Measurements from ENCODE around the gene ADGRV1. TPM values are rescaled to one million over a fixed set of nuclear protein-coding genes. Genes with fewer than 3 reads are reported as not detected.

The ADGRV1 gene
- total RNA-seq, 1 donor from 2014 or later: 0.13 TPM

- no peak overlapping the region for H3K27ac Mint-ChIP-seq
- POLR2A ChIA-PET: no interaction called here
- TF ChIP-seq CTCF (IDR thresholded peaks at IDR 0.05): no peak
- DNase-seq: no peak
- no peaks in the 10 kb centered on the region for H3K4me1 Mint-ChIP-seq
- CTCF ChIA-PET: no interaction called here
- H3K9me3 Mint-ChIP-seq: no peaks in the 10 kb centered on the region
- H3K36me3 Mint-ChIP-seq (ENCODE audit: low read depth): no peaks in the 10 kb centered on the region
- no peak for ATAC-seq (ENCODE audit: low read depth)
- peaks cover 2% of the 10 kb centered on the region for H3K27me3 Mint-ChIP-seq
- no peak overlapping the region for H3K4me3 Mint-ChIP-seq
- intact Hi-C loops (cut with micrococcal nuclease): no loop called here
Measured at GRCh38 chr5:90718387-90718786, 159.8 kb downstream of the ADGRV1 start.

DNA sequence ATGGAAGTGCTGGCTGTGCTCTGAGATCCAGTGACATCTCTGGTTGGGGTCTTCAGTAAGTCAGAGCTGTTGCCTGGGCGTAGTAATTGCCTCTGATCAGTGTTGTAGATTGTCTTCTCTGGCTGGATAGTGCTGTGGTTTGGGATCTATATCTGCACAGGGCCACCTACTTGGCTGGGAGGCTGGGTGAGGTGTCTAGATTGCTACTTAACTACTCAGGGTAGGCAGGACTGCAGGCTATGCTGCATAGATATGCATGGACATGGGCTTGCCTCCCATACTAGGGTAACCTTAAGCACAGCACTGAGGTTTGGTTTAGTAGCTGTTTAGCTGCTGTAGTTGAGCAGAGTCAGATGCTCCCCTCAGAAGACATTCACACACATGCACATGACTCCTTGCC, 181.0 kb downstream of the ADGRV1 start:
- ATAC-seq (ENCODE audit: low read depth): no peak
- CTCF ChIA-PET: no interaction called here
- no peak for TF ChIP-seq CTCF (IDR thresholded peaks at IDR 0.05)
- no peak overlapping the region for H3K27ac Mint-ChIP-seq
- no peaks in the 10 kb centered on the region for H3K36me3 Mint-ChIP-seq (ENCODE audit: low read depth)
- H3K4me3 Mint-ChIP-seq: no peak overlapping the region
- POLR2A ChIA-PET: no interaction called here
- intact Hi-C loops (cut with micrococcal nuclease): no loop called here
- peaks cover 23% of the 10 kb centered on the region for H3K9me3 Mint-ChIP-seq
- no peak for DNase-seq
- H3K27me3 Mint-ChIP-seq: no peaks in the 10 kb centered on the region
- no peaks in the 10 kb centered on the region for H3K4me1 Mint-ChIP-seq

DNA sequence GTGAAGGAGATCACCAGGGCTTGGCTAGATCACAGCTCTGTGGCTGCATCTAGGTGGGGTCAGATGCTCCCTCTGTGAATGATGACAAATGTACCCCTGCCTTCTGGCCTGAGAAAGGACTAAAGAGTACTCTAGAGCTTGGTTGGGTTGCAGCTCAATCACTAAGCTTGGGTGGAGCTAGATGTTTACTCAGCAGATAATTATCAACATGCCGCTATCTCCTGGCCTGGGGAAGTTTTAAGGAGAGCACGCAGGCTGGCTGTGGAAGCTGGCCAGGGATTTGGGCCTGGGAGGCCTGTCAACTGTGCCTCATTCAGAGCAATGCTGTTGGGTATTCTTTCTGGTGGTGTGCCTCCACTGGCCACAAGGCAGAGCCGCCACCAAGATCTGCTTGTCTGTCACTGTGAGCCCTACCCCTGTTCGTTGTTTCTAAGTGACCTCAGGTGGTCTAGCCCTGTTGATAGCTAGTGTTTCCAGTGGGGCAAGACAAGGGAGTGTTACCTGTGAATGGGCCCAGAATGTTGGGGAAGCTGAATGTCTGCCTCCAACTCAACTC, 181.7 kb downstream of the ADGRV1 start:
- no peak overlapping the region for H3K27ac Mint-ChIP-seq
- TF ChIP-seq CTCF (IDR thresholded peaks at IDR 0.05): no peak
- intact Hi-C loops (cut with micrococcal nuclease): no loop called here
- POLR2A ChIA-PET: no interaction called here
- no peaks in the 10 kb centered on the region for H3K27me3 Mint-ChIP-seq
- ATAC-seq (ENCODE audit: low read depth): no peak
- no peak for DNase-seq
- H3K9me3 Mint-ChIP-seq: peaks cover 23% of the 10 kb centered on the region
- no peak overlapping the region for H3K4me3 Mint-ChIP-seq
- CTCF ChIA-PET: no interaction called here
- no peaks in the 10 kb centered on the region for H3K36me3 Mint-ChIP-seq (ENCODE audit: low read depth)
- no peaks in the 10 kb centered on the region for H3K4me1 Mint-ChIP-seq

DNA sequence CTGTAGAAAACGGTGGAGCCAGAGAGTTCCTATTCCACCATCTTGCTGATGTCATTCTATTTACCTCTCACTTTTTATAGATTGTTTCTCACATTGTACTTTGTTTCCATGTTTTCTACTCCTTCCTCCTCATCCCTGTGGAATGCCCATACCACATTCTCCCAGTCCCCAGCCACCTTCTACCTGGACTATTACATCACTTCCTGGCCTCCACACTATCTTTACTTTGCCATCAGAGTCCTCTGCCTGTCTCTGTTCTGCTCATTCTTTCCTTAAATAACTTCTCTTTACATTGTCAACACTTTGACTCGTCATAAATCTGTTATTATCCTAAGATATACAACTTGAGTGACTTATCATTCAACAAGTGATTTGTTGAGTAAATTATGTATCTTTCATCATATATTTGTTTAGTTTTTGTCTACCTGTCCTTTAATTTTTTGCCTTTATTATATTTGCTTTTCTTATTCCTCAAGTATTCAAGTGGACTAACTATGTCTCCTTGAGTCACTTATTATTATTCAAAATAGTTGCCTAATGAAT, 182.5 kb downstream of the ADGRV1 start:
- CTCF ChIA-PET: no interaction called here

DNA sequence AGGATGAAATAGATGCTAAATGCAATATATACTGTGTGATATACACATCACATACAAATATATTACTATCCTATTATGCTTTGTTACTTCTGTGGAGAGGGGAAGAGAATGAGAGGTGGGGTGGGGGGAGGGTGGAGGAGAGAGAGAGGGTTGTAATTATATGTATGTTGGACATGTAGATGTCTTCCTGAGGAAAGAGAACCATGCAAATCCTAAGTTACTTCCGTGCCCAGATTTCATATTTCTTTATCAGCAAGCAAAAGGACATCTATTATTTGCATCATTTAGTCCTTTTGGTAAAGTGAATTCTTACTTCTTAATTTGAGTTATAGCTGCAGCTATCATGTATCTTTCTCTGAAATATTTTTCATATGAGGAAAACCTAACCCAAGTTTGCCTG, 187.5 kb downstream of the ADGRV1 start:
- Mint-ChIP-seq H3K4me1 (no peaks in the 10 kb centered on the region), H3K9me3 (peaks cover 5% of the 10 kb centered on the region), H3K27me3 (peaks cover 4% of the 10 kb centered on the region), H3K27ac (no peak overlapping the region), H3K36me3 (ENCODE audit: low read depth) (no peaks in the 10 kb centered on the region), H3K4me3 (no peak overlapping the region)
- no peak for ATAC-seq (ENCODE audit: low read depth)
- ChIA-PET POLR2A (no interaction called here), CTCF (no interaction called here)
- no peak for DNase-seq
- TF ChIP-seq CTCF (IDR thresholded peaks at IDR 0.05): no peak
- intact Hi-C loops (cut with micrococcal nuclease): no loop called here

More for the DNA sequence above, 182.5 kb downstream of the ADGRV1 start:
- Mint-ChIP-seq H3K9me3 (peaks cover 27% of the 10 kb centered on the region), H3K27ac (no peak overlapping the region), H3K36me3 (ENCODE audit: low read depth) (no peaks in the 10 kb centered on the region), H3K27me3 (no peaks in the 10 kb centered on the region), H3K4me1 (no peaks in the 10 kb centered on the region), H3K4me3 (no peak overlapping the region)
- intact Hi-C loops (cut with micrococcal nuclease): no loop called here
- POLR2A ChIA-PET: no interaction called here
- no peak for TF ChIP-seq CTCF (IDR thresholded peaks at IDR 0.05)
- ATAC-seq (ENCODE audit: low read depth) (no peak), DNase-seq (no peak)

Measured in activated B cell treated with CpG ODN at 0.5 μM for 24 hours (primary cell).